Measurements from ENCODE around the gene LDHD. TPM values are rescaled to one million over a fixed set of nuclear protein-coding genes. Genes with fewer than 3 reads are reported as not detected.

Gene LDHD
- total RNA-seq, 1 donor from 2014 or later: 0.53 TPM

- no peaks in the 10 kb centered on the region for H3K27me3 ChIP-seq (ENCODE audit: control insufficient read depth, insufficient read depth, low read length)
- TF ChIP-seq, protein P1, sequence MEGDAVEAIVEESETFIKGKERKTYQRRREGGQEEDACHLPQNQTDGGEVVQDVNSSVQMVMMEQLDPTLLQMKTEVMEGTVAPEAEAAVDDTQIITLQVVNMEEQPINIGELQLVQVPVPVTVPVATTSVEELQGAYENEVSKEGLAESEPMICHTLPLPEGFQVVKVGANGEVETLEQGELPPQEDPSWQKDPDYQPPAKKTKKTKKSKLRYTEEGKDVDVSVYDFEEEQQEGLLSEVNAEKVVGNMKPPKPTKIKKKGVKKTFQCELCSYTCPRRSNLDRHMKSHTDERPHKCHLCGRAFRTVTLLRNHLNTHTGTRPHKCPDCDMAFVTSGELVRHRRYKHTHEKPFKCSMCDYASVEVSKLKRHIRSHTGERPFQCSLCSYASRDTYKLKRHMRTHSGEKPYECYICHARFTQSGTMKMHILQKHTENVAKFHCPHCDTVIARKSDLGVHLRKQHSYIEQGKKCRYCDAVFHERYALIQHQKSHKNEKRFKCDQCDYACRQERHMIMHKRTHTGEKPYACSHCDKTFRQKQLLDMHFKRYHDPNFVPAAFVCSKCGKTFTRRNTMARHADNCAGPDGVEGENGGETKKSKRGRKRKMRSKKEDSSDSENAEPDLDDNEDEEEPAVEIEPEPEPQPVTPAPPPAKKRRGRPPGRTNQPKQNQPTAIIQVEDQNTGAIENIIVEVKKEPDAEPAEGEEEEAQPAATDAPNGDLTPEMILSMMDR (IDR thresholded peaks at IDR 0.05; ENCODE audit: insufficient read depth, low read length, severe bottlenecking): no peak
- DNase-seq (ENCODE audit: low read depth) (no peak), FAIRE-seq (no peak)
- no peak overlapping the region for H3K4me3 ChIP-seq (ENCODE audit: low read depth, low read length)
- H3K36me3 ChIP-seq (ENCODE audit: control insufficient read depth, insufficient read depth, low read length): no peaks in the 10 kb centered on the region
Observed at GRCh38 chr16:75071621-75072020, 45.0 kb downstream of the LDHD start.

DNA sequence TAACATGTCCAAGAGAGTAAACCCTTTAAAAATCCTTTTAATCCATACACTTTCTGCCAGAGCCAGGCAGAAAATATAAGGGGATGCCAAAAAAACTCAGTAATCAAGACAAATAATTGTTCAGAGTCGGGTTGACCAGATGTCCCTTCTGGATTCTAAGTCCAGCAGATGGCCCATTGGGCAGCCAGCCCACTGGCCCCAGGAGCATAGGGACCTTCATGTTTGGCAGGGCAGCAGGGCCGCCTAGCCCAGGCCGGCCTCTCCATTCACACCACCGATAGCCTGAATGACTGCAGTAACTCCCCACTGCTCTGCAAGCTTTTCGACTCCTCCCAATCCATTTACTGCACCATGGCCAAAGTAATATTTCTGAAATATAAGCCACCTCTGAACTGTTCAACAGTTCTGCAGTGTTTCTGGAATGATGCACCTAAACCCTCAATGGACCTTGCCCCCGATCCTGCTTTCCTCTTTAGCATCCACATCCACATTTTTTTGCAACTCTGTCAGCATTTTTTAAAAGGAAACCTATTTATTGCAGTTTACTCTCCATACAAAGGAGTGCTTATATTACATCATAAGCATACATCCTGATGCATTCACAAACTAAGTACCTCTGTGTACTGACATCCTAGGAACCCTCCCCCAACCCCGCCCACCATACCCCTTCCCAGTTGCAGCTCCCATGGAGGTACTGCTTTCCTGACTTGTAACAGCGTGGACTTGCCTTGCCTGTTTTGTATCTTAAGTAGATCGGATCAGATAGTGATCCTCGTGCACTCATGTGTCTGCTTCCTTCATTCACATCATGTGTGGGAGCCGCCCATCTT lies 46.4 kb downstream of the LDHD start:
- TF ChIP-seq, protein P1 (IDR thresholded peaks at IDR 0.05; ENCODE audit: insufficient read depth, low read length, severe bottlenecking): no peak
- Histone ChIP-seq H3K36me3 (ENCODE audit: control insufficient read depth, insufficient read depth, low read length) (no peaks in the 10 kb centered on the region), H3K4me3 (ENCODE audit: low read depth, low read length) (no peak overlapping the region), H3K27me3 (ENCODE audit: control insufficient read depth, insufficient read depth, low read length) (no peaks in the 10 kb centered on the region)
- DNase-seq (ENCODE audit: low read depth): no peak
- no peak for FAIRE-seq

- DNase-seq (ENCODE audit: low read depth): no peak
- TF ChIP-seq, protein P1 (IDR thresholded peaks at IDR 0.05; ENCODE audit: insufficient read depth, low read length, severe bottlenecking): no peak
- no peaks in the 10 kb centered on the region for H3K27me3 ChIP-seq (ENCODE audit: control insufficient read depth, insufficient read depth, low read length)
- no peak overlapping the region for H3K4me3 ChIP-seq (ENCODE audit: low read depth, low read length)
- H3K36me3 ChIP-seq (ENCODE audit: control insufficient read depth, insufficient read depth, low read length): no peaks in the 10 kb centered on the region
- no peak for FAIRE-seq
Observed at GRCh38 chr16:75068085-75069031, 48.2 kb downstream of the LDHD start.

DNA sequence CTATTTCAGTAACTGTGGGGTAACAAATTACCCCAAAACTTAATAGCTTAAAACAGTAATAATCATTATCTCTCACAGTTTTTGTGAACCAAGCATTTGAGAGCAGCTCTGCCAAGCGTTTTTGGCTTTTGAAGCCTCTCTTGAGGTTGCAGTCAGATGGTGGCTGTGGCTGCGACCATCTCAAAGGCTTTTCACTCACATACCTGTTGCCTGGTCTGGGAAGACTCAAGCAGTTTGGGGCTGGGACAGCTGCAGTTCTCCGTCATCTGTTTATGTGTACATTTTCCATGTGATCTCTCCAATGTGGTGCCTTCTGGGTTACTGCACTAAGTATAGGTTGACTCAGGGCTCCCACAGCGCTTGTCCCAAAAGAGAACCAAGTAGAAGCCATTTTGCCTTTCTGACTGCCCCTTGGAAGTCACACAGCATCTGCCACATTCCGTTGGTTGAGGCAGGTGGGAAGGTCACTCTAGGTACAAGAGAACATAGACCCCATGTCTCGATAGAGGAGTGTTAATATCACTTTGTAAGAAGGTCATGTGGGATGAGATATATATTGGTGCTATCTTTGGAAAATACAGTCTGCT lies 49.6 kb downstream of the LDHD start:
- Histone ChIP-seq H3K36me3 (ENCODE audit: control insufficient read depth, insufficient read depth, low read length) (no peaks in the 10 kb centered on the region), H3K4me3 (ENCODE audit: low read depth, low read length) (no peak overlapping the region), H3K27me3 (ENCODE audit: control insufficient read depth, insufficient read depth, low read length) (no peaks in the 10 kb centered on the region)
- DNase-seq (ENCODE audit: low read depth) (no peak), FAIRE-seq (no peak)
- TF ChIP-seq, protein P1 (IDR thresholded peaks at IDR 0.05; ENCODE audit: insufficient read depth, low read length, severe bottlenecking): no peak

DNA sequence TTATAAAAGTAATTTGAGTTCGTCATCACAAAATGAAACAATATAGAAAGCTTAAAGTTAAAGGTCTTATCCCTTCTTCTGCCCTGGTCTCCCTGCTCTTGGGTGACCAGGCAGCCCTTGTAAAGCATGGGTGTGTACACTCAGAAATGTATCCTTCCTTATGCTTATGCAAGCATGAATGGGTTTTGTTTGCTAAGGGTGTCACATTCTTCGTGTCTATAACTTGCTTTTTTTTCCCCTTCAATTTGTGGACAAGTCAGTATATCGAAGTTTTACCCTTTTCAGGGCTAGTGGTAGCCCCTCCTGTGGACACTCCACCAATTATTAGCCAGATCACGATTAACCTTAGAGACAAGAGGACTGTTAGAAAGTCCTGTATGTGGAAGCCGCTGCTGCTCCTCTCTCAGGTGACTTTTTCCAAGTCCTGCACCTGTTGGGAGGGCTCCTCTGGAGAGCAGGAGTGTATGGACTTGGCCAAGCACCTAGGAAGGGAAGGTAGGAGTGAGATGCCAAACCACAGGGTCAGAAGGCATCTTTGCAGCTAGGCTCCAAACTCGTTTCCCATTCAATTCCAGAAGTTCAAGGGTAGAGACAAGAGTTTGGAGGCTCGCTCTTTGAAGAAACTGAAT lies 50.9 kb downstream of the LDHD start:
- no peak for FAIRE-seq
- peak; percentile 62 for DNase-seq (ENCODE audit: low read depth)
- TF ChIP-seq, protein P1 (IDR thresholded peaks at IDR 0.05; ENCODE audit: insufficient read depth, low read length, severe bottlenecking): no peak
- Histone ChIP-seq H3K27me3 (ENCODE audit: control insufficient read depth, insufficient read depth, low read length) (no peaks in the 10 kb centered on the region), H3K4me3 (ENCODE audit: low read depth, low read length) (no peak overlapping the region), H3K36me3 (ENCODE audit: control insufficient read depth, insufficient read depth, low read length) (no peaks in the 10 kb centered on the region)
